ENCODE measurements around the gene KIAA0319L.

Gene KIAA0319L

DNA sequence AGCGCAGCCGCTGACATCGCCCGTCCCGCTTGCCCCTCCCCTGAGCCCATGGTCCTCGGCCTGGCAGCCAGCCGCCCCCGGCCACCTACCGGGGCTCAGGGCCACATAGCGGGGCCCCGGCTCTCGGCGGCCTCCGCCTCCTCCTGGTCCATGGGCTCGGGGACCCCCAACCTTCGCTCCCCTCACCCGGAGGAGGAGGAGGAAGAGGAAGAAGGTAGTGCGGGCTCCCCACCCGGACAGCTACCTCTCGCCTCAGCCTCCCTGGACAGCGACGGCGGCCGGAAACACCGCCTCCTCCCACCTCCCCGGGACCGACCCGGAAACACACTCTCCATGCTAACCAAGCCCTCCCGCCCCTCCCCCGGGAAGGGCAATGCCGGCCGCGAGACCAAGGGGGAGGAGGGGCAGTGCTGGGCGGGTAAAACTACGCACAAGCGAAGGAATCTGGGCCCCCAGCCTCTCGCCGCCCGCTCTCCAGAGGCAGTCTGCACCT, at the start of gene KIAA0319L:
Gene KIAA0319L, minus strand, starts transcription at position 286 of the 493 bp plus-strand sequence. CDS start 2,912 bp downstream, outside the sequence.
- TF ChIP-seq POLR2A (IDR thresholded peaks at IDR 0.05; ENCODE audit: low read length) (peak; percentile 57), GATA1 (IDR thresholded peaks at IDR 0.05; ENCODE audit: low read depth, low read length) (no peak)
- peak; percentile 90 to 93 for DNase-seq

GRCh38 chr1:35605867-35606182, 48.6 kb upstream of the KIAA0319L start:
- no peak for TF ChIP-seq GATA1 (IDR thresholded peaks at IDR 0.05; ENCODE audit: low read depth, low read length)
- no peak for TF ChIP-seq POLR2A (IDR thresholded peaks at IDR 0.05; ENCODE audit: low read length)
- DNase-seq = no peak

DNA sequence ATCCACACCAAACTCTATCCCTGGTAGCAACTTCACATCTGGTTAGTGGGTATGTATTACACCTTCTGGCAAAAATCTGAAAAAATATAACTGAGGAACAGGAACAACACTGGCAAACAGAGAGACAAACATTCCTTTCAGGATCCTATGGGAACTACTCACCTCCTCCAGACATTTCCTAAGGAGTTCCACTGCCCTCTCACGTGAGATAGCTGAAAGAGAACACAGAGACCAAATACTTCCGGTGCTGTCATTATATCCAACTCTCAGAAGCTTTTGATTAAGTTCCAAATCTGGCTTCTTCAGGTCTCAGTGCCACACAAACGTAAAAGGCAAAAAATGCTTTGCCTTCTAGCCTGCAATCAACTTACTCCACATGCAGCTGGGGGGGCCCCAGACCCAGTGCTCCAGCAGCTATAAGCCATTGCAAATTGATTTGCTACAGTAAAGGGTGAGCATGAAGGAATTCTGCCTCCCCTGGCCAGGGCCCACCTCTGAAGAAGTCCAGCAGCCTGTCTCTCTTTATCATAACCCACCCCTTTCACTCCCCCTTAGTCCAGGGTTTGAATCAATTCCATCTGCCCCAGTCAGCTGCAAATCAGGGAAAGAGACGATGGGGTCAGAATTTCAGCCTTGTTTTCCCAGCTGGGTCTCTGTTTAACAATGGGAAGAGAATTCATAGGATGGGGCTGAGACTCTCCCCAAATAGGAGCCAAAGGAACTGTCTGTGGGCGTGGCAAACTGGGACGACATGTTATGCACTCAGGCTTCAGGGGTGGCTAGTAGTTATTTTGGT, 48.1 kb upstream of the KIAA0319L start:
- no peak for DNase-seq
- TF ChIP-seq POLR2A (IDR thresholded peaks at IDR 0.05; ENCODE audit: low read length) = no peak
- TF ChIP-seq GATA1 (IDR thresholded peaks at IDR 0.05; ENCODE audit: low read depth, low read length) = no peak

DNA sequence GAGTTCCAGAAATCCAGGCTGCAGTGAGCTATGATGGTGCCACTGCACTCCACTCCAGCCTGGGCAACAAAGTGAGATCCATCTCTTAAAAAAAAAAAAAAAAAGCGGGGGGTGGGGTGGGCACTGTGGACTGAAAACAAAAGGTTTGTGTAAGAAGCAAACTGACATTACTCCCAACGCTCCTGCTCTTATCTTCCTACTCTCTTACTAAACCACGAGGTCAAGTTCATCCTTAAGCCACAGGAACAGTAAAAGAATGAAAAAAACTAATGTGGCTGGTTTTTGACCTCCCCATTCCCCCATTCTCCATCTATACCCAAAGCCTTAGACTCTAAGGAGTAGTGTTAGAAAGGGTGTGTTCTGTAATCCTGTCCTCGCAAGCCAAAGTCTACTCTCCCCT, 46.7 kb upstream of the KIAA0319L start:
- no peak for DNase-seq

DNA sequence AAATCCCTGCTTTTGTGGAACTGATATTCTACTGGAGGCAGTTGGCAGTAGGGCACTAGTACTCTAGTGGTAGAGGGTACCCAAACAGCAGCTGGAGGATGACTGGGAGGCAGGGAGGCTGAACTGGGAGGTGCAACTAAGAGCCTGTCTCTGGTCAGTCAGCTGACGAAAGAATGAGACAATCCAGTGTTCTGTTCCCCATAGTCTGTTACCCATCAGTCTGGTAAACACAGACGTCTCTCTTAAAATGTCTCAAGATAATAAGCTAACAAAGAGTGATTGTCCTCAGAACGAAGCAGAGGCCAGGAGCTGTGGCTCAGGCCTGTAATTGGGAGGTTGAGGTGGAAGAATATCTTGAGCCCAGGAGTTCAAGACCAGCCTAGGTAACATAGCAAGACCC, 46.3 kb upstream of the KIAA0319L start:
- no peak for DNase-seq
- no peak for TF ChIP-seq GATA1 (IDR thresholded peaks at IDR 0.05; ENCODE audit: low read depth, low read length)
- TF ChIP-seq POLR2A (IDR thresholded peaks at IDR 0.05; ENCODE audit: low read length) = no peak

More for the DNA sequence above, 46.7 kb upstream of the KIAA0319L start:
- TF ChIP-seq GATA1 (IDR thresholded peaks at IDR 0.05; ENCODE audit: low read depth, low read length) (no peak), POLR2A (IDR thresholded peaks at IDR 0.05; ENCODE audit: low read length) (no peak)

DNA sequence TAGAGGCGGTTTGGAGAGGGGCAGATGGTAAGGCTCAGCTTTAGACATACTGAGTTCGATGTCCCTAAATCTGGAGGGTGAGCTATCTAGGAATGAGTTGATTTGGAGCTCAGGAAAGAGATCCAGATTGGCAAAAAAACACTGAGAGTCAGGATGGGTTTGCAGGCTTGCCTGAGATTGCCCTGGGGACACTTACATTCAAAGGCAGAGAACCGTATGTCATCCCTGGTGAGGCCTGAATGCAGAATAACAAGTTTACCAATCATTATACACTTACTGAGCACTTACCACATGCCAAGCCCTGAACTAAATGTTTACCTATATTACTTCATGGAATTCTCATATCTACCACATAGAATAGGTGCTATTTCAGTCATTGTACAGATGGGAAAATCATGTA, 43.4 kb upstream of the KIAA0319L start:
- TF ChIP-seq GATA1 (IDR thresholded peaks at IDR 0.05; ENCODE audit: low read depth, low read length) (no peak), POLR2A (IDR thresholded peaks at IDR 0.05; ENCODE audit: low read length) (no peak)
- no peak for DNase-seq

DNA sequence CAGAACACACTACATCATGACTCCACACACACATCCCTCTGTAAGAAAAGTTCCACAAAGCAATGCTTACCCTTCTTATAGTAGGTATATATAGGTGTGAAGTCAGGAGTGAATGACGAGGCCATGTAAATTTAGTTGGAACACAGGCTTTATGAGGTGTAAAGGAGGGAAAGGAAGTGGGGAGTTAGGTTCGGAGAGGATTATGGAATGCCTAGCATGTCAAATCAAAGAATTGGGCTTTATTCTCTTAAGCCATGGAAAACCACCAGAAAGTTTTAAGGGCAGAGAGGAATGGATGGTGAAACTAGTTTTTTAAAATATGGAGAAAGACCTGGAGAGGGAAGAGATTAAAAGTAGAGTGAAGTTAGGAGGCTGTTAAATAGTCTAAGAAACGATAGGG, 42.2 kb upstream of the KIAA0319L start:
- DNase-seq = no peak
- no peak for TF ChIP-seq GATA1 (IDR thresholded peaks at IDR 0.05; ENCODE audit: low read depth, low read length)

- DNase-seq = no peak
- TF ChIP-seq POLR2A (IDR thresholded peaks at IDR 0.05; ENCODE audit: low read length) = no peak
- TF ChIP-seq GATA1 (IDR thresholded peaks at IDR 0.05; ENCODE audit: low read depth, low read length) = no peak
Measured at GRCh38 chr1:35598895-35599294, 41.7 kb upstream of the KIAA0319L start.

DNA sequence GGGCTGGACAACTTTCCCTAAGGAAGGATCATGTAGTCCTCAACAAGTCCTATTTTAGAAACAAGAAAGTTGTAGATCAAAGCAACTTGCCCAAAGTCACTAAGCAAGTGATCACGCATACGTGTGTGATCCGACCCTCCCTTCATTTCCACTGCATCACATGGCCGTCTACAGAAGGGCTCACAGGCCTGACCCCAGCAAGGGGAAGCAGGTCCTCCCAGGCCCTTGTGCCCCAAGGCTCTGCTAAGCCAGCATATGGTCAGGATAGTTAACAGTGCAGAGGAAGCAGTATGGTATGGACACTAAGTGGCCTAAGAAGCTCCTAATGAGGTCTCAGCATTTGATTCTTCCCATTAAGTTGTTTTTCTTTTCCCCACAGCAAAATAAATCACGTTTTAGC, 40.7 kb upstream of the KIAA0319L start:
- DNase-seq = no peak
- TF ChIP-seq POLR2A (IDR thresholded peaks at IDR 0.05; ENCODE audit: low read length) (no peak), GATA1 (IDR thresholded peaks at IDR 0.05; ENCODE audit: low read depth, low read length) (no peak)

DNA sequence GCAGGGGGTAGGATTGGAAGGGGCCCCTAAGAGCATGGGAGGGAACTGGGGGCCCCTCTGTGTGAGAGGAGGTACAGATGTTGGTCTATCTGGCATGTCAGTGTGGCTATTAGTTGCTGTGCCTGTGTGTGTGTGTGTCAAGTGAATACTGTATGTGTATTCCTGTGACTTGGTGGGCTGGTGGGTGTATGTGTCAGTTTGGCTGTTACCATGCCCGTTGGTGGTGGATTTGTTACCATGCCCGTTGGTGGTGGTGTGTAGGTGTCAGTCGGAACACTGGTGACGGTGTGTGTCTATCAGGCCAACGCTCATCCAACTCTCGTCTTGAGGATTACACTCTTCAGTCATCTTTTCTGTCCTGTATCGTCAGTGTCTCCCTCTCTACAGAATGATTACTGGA, 38.5 kb upstream of the KIAA0319L start:
- DNase-seq = no peak
- no peak for TF ChIP-seq GATA1 (IDR thresholded peaks at IDR 0.05; ENCODE audit: low read depth, low read length)
- no peak for TF ChIP-seq POLR2A (IDR thresholded peaks at IDR 0.05; ENCODE audit: low read length)

- no peak for DNase-seq
- TF ChIP-seq GATA1 (IDR thresholded peaks at IDR 0.05; ENCODE audit: low read depth, low read length) (no peak), POLR2A (IDR thresholded peaks at IDR 0.05; ENCODE audit: low read length) (no peak)
Measured at GRCh38 chr1:35594005-35594760, 37.0 kb upstream of the KIAA0319L start.

GRCh38 chr1:35592991-35593769, 36.0 kb upstream of the KIAA0319L start:
- no peak for DNase-seq
- no peak for TF ChIP-seq GATA1 (IDR thresholded peaks at IDR 0.05; ENCODE audit: low read depth, low read length)
- TF ChIP-seq POLR2A (IDR thresholded peaks at IDR 0.05; ENCODE audit: low read length) = no peak

- TF ChIP-seq GATA1 (IDR thresholded peaks at IDR 0.05; ENCODE audit: low read depth, low read length) (no peak), POLR2A (IDR thresholded peaks at IDR 0.05; ENCODE audit: low read length) (no peak)
- DNase-seq = no peak
Measured at GRCh38 chr1:35591211-35591610, 34.0 kb upstream of the KIAA0319L start.

DNA sequence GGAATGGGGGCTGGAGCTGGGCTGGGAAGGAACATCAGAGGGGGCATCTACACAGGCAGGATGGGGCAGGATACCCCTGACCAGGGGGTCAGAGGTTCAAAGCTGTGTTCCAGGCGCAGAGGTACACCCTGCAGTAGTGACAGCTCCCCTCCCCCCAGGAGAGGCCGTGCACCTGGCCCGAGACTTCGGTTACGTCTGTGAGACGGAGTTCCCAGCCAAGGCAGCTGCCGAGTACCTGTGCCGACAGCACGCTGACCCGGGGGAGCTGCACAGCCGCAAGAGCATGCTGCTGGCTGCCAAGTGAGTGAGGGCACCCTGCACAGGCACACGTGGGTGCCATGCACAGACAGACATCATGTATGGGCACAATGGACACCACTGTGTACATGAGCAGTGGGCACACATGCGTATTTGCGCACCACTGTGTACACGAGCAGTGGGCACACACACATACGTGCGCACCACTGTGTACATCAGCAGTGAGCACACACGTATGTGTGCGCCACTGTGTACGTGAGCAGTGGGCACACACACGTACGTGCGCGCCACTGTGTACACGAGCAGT, 33.4 kb upstream of the KIAA0319L start:
- TF ChIP-seq POLR2A (IDR thresholded peaks at IDR 0.05; ENCODE audit: low read length) (no peak), GATA1 (IDR thresholded peaks at IDR 0.05; ENCODE audit: low read depth, low read length) (no peak)

More for the DNA sequence above, 33.4 kb upstream of the KIAA0319L start:
- DNase-seq = no peak

Measured in erythroblast (primary cell).